ENCODE data around the gene TMEM132A. TPM values are rescaled to one million over a fixed set of nuclear protein-coding genes. Genes with fewer than 3 reads are reported as not detected.

Gene TMEM132A
- total and polyA plus RNA-seq, 9 of the 15 experiments (the other 6 are each of a cell fraction or from before 2014, with no cell fraction given): 0.04 to 1.1 (median 0.18) TPM; not detected in 4

DNA sequence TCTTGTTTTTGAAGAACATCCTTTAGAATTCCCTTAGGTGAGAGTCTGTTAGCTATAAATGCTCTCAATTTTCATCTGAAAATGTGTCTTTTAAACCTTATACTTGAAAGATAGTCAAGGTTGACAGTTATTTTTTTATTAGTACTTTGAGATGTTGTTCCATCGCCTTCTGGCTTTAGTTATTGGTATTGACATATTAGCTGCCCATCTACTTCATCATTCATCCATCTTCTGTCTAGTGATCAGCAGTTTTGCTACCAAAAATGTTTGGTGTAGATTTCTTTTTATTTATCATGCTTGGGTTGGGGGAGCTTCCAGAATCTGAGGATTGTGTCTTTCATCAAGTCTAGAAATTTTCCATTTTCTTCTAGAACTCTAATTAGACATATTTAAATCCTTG lies 44.0 kb downstream of the TMEM132A start (continued):
- TF ChIP-seq, protein P1, sequence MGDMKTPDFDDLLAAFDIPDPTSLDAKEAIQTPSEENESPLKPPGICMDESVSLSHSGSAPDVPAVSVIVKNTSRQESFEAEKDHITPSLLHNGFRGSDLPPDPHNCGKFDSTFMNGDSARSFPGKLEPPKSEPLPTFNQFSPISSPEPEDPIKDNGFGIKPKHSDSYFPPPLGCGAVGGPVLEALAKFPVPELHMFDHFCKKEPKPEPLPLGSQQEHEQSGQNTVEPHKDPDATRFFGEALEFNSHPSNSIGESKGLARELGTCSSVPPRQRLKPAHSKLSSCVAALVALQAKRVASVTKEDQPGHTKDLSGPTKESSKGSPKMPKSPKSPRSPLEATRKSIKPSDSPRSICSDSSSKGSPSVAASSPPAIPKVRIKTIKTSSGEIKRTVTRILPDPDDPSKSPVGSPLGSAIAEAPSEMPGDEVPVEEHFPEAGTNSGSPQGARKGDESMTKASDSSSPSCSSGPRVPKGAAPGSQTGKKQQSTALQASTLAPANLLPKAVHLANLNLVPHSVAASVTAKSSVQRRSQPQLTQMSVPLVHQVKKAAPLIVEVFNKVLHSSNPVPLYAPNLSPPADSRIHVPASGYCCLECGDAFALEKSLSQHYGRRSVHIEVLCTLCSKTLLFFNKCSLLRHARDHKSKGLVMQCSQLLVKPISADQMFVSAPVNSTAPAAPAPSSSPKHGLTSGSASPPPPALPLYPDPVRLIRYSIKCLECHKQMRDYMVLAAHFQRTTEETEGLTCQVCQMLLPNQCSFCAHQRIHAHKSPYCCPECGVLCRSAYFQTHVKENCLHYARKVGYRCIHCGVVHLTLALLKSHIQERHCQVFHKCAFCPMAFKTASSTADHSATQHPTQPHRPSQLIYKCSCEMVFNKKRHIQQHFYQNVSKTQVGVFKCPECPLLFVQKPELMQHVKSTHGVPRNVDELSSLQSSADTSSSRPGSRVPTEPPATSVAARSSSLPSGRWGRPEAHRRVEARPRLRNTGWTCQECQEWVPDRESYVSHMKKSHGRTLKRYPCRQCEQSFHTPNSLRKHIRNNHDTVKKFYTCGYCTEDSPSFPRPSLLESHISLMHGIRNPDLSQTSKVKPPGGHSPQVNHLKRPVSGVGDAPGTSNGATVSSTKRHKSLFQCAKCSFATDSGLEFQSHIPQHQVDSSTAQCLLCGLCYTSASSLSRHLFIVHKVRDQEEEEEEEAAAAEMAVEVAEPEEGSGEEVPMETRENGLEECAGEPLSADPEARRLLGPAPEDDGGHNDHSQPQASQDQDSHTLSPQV (IDR thresholded peaks at IDR 0.05): no peak
- no peak for TF ChIP-seq SRSF1 (IDR thresholded peaks at IDR 0.05; ENCODE audit: low read depth, low read length)
- TF ChIP-seq DACH1 (IDR thresholded peaks at IDR 0.05; ENCODE audit: partially characterized antibody): no peak
- no peak for TF ChIP-seq RFX7 (CRISPR knock-in tag; IDR thresholded peaks at IDR 0.05)
- TF ChIP-seq CBX8 (IDR thresholded peaks at IDR 0.05; ENCODE audit: borderline replicate concordance, extremely low read depth, low read depth, low read length, poor library complexity, severe bottlenecking): no peak
- TF ChIP-seq RB1 (IDR thresholded peaks at IDR 0.05; ENCODE audit: low read depth): no peak
- no peak for TF ChIP-seq TEAD2 (tag; IDR thresholded peaks at IDR 0.05)
- TF ChIP-seq E2F3 (CRISPR knock-in tag; IDR thresholded peaks at IDR 0.05): no peak
- no peak for TF ChIP-seq SIX5 (IDR thresholded peaks at IDR 0.05; ENCODE audit: borderline replicate concordance in 1 of 2, insufficient read depth in 1 of 2, low read depth in 1 of 2, low read length in 2 of 2)
- TF ChIP-seq FOS (IDR thresholded peaks at IDR 0.05; ENCODE audit: extremely low read depth, insufficient read length): no peak
- TF ChIP-seq, protein P2, sequence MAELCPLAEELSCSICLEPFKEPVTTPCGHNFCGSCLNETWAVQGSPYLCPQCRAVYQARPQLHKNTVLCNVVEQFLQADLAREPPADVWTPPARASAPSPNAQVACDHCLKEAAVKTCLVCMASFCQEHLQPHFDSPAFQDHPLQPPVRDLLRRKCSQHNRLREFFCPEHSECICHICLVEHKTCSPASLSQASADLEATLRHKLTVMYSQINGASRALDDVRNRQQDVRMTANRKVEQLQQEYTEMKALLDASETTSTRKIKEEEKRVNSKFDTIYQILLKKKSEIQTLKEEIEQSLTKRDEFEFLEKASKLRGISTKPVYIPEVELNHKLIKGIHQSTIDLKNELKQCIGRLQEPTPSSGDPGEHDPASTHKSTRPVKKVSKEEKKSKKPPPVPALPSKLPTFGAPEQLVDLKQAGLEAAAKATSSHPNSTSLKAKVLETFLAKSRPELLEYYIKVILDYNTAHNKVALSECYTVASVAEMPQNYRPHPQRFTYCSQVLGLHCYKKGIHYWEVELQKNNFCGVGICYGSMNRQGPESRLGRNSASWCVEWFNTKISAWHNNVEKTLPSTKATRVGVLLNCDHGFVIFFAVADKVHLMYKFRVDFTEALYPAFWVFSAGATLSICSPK (IDR thresholded peaks at IDR 0.05; ENCODE audit: borderline replicate concordance): no peak
- TF ChIP-seq ZBTB1 (CRISPR knock-in tag; IDR thresholded peaks at IDR 0.05; ENCODE audit: borderline replicate concordance, low read depth): no peak
- TF ChIP-seq MTA2 (IDR thresholded peaks at IDR 0.05; ENCODE audit: low read depth): no peak
- TF ChIP-seq NCOA1 (IDR thresholded peaks at IDR 0.05; ENCODE audit: low read depth): no peak
- no peak for TF ChIP-seq KDM1A (IDR thresholded peaks at IDR 0.05)
- TF ChIP-seq ZNF75A (CRISPR knock-in tag; IDR thresholded peaks at IDR 0.05): no peak
